SK-N-SH (cell line): Measurements from ENCODE around the gene CUL3. TPM values are rescaled to one million over a fixed set of nuclear protein-coding genes. Genes with fewer than 3 reads are reported as not detected.

Experiments used
- CTCF ChIA-PET: fragments of 300-600, 350-600 bp; formaldehyde crosslinking; extraction: SDS; loops from one replicate; lab custom pipeline; 2021; lab: Yijun Ruan, JAX
- POLR2A ChIA-PET: fragments of 350-600 bp; sonication (Branson Sonifier 250); formaldehyde crosslinking; extraction: SDS; loops from one replicate; lab custom pipeline; 2020; ENCODE audit warnings: antibody characterized with exemption, inconsistent platforms; lab: Yijun Ruan, JAX
- DNase-seq: peaks from one replicate; pipeline ENCODE4 v3.0.0; 2012
- H2AFZ ChIP-seq: fragments of 200-600 bp; sonication (generic); 2 replicates; pipeline ENCODE4 v1.8.1; 2016; ENCODE audit warnings: antibody characterized with exemption, mild to moderate bottlenecking, low read depth
- H3F3A ChIP-seq: fragments of 200-600 bp; sonication (generic); replicated peaks from 2 replicates; pipeline ENCODE3; 2016; ENCODE audit warnings: antibody characterized with exemption, mild to moderate bottlenecking; ENCODE audit not compliant: insufficient read depth
- H3K27ac ChIP-seq, 2 experiments: fragments of 200-500 bp in 1 of 2; fragments of 200-600 bp in 1 of 2; sonication (Bioruptor generic) in 1 of 2; sonication (generic), shearing (Covaris generic) in 1 of 2; 2 replicates each; pipeline versions ENCODE4 v1.5.1 to v1.6.1; 2014 to 2016; ENCODE audit warnings: low read depth in 2 of 2, inconsistent platforms in 1 of 2, low read length in 1 of 2, mild to moderate bottlenecking in 1 of 2, mixed read lengths in 1 of 2
- H3K27me3 ChIP-seq: fragments of 200-600 bp; sonication (generic), shearing (Covaris generic); 2 replicates; pipeline ENCODE4 v1.6.1; 2016; ENCODE audit warnings: mixed run types; ENCODE audit not compliant: insufficient read depth
- H3K36me3 ChIP-seq, 2 experiments: fragments of 200-500 bp in 1 of 2; fragments of 200-600 bp in 1 of 2; sonication (Bioruptor generic) in 1 of 2; sonication (generic) in 1 of 2; replicated peaks in 1 of 2; 2 replicates each; pipeline versions ENCODE3 to v1.5.1; 2014 to 2016; ENCODE audit warnings: low read length in 1 of 2, mild to moderate bottlenecking in 1 of 2; ENCODE audit not compliant: insufficient read depth in 2 of 2, control insufficient read depth in 1 of 2
- H3K4me1 ChIP-seq, 2 experiments: fragments of 200-500 bp in 1 of 2; fragments of 200-600 bp in 1 of 2; sonication (Bioruptor generic) in 1 of 2; sonication (generic), shearing (Covaris generic) in 1 of 2; 2 replicates each; pipeline versions ENCODE4 v1.5.1 to v1.6.1; 2014 to 2016; ENCODE audit warnings: low read depth in 1 of 2, low read length in 1 of 2, mixed run types in 1 of 2; ENCODE audit not compliant: insufficient read depth in 2 of 2, control insufficient read depth in 1 of 2
- H3K4me2 ChIP-seq: fragments of 200-600 bp; sonication (generic), shearing (Covaris generic); 2 replicates; pipeline ENCODE4 v1.6.1; 2017; ENCODE audit warnings: mixed run types
- H3K4me3 ChIP-seq, 2 experiments: fragments of 200-500 bp in 1 of 2; fragments of 200-600 bp in 1 of 2; sonication (Bioruptor generic) in 1 of 2; sonication (generic), shearing (Covaris generic) in 1 of 2; 2 replicates each; pipeline versions ENCODE4 v1.5.1 to v1.8.1; 2014 to 2016; ENCODE audit warnings: low read depth in 2 of 2, inconsistent platforms in 1 of 2, low read length in 1 of 2, mild to moderate bottlenecking in 1 of 2, mixed read lengths in 1 of 2, moderate library complexity in 1 of 2
- H3K79me2 ChIP-seq: fragments of 200-600 bp; sonication (generic); 2 replicates; pipeline ENCODE4 v1.8.1; 2017; ENCODE audit warnings: mild to moderate bottlenecking; ENCODE audit not compliant: insufficient read depth
- H3K9ac ChIP-seq: fragments of 200-600 bp; sonication (generic); 2 replicates; pipeline ENCODE4 v1.6.1; 2017; ENCODE audit warnings: mixed run types
- H3K9me2 ChIP-seq: fragments of 200-600 bp; sonication (generic); 2 replicates; pipeline ENCODE4 v1.6.1; 2017; ENCODE audit warnings: mixed run types
- H3K9me3 ChIP-seq: fragments of 200-600 bp; sonication (generic); 2 replicates; pipeline ENCODE4 v1.6.1; 2017; ENCODE audit warnings: mixed run types, mild to moderate bottlenecking, moderate library complexity
- H4K20me1 ChIP-seq: fragments of 200-600 bp; sonication (generic); 2 replicates; pipeline ENCODE4 v1.6.1; 2017; ENCODE audit warnings: mild to moderate bottlenecking, mixed run types; ENCODE audit not compliant: insufficient read depth
- CTCF ChIP-seq: fragments of 200-600 bp; sonication (generic); IDR thresholded peaks from 2 replicates; pipeline ENCODE4 v1.6.1; 2017; ENCODE audit warnings: antibody characterized with exemption, mild to moderate bottlenecking, moderate library complexity
- FOSL2 ChIP-seq: IDR thresholded peaks from 2 replicates; pipeline ENCODE4 v1.4.0; 2012; ENCODE audit warnings: low read depth, mild to moderate bottlenecking, moderate library complexity, borderline replicate concordance
- FOXJ3 ChIP-seq: sonication (generic); formaldehyde crosslinking; IDR thresholded peaks from 2 replicates; pipeline ENCODE4 v1.5.1; 2020; ENCODE audit warnings: mild to moderate bottlenecking, missing genetic modification reagents
- FOXM1 ChIP-seq: IDR thresholded peaks from 2 replicates; pipeline ENCODE4 v1.4.0; 2012; ENCODE audit warnings: low read depth, mild to moderate bottlenecking
- GABPA ChIP-seq: IDR thresholded peaks from 2 replicates; pipeline ENCODE4 v1.4.0; 2012; ENCODE audit warnings: low read depth, mild to moderate bottlenecking
- IRF3 ChIP-seq: fragments of 150-350 bp; IDR thresholded peaks from 2 replicates; pipeline ENCODE4 v1.6.1; 2016; ENCODE audit warnings: mild to moderate bottlenecking, low read depth, low read length
- MXI1 ChIP-seq: IDR thresholded peaks from 2 replicates; pipeline ENCODE4 v1.6.1; 2012; ENCODE audit warnings: mild to moderate bottlenecking, low read depth, low read length, improper control_type of control experiment
- NFIC ChIP-seq: IDR thresholded peaks from 2 replicates; pipeline ENCODE4 v1.4.0; 2012; ENCODE audit warnings: borderline replicate concordance
- NRF1 ChIP-seq: IDR thresholded peaks from 2 replicates; pipeline ENCODE4 v1.6.1; 2012; ENCODE audit warnings: low read depth, mild to moderate bottlenecking, low read length
- RAD21 ChIP-seq: IDR thresholded peaks from 2 replicates; pipeline ENCODE4 v1.6.1; 2012; ENCODE audit warnings: mild to moderate bottlenecking, low read length
- RXRA ChIP-seq: IDR thresholded peaks from 2 replicates; pipeline ENCODE4 v1.4.0; 2012; ENCODE audit warnings: low read depth, mild to moderate bottlenecking, borderline replicate concordance
- SMC3 ChIP-seq: IDR thresholded peaks from 2 replicates; pipeline ENCODE4 v1.6.1; 2012; ENCODE audit warnings: low read depth, low read length, improper control_type of control experiment
- USF1 ChIP-seq: IDR thresholded peaks from 2 replicates; pipeline ENCODE4 v1.4.0; 2012; ENCODE audit warnings: low read depth, borderline replicate concordance
- YY1 ChIP-seq: IDR thresholded peaks from 2 replicates; pipeline ENCODE4 v1.4.0; 2012; ENCODE audit warnings: low read depth, mild to moderate bottlenecking
- ZBTB33 ChIP-seq: IDR thresholded peaks from 2 replicates; pipeline ENCODE4 v1.4.0; 2012; ENCODE audit warnings: low read depth, borderline replicate concordance
- WGBS: methylation state at CpG from one replicate; pipeline ENCODE4 v1.1.6; 2017; ENCODE audit warnings: low lambda C conversion rate; 5-methylcytosine and 5-hydroxymethylcytosine counted together
- polyA plus RNA-seq, 3 experiments: library from polyadenylated mRNA; depleted of rRNA; stranded (reverse); fragments of >200 nt; gene quantifications; 2 replicates each; pipeline ENCODE4 v1.2.3, GENCODE V29; 2012

The CUL3 gene
- polyA plus RNA-seq, 1 of the 3 experiments (the other 2 are of a cell fraction): 17.3 TPM

GRCh38 chr2:224449212-224450147 lies 135.7 kb downstream of the CUL3 start:
- no peaks in the 10 kb centered on the region for H3K27me3 ChIP-seq
- no peaks in the 10 kb centered on the region for H3F3A ChIP-seq
- no peaks in the 10 kb centered on the region for H3K9me2 ChIP-seq
- POLR2A ChIA-PET: no interaction called here
- H3K4me3 ChIP-seq: no peak overlapping the region
- H2AFZ ChIP-seq: no peak overlapping the region
- no peaks in the 10 kb centered on the region for H3K36me3 ChIP-seq
- H4K20me1 ChIP-seq: no peaks in the 10 kb centered on the region
- H3K27ac ChIP-seq: no peak overlapping the region
- H3K9me3 ChIP-seq: no peaks in the 10 kb centered on the region
- no peaks in the 10 kb centered on the region for H3K4me1 ChIP-seq
- TF ChIP-seq YY1: no peak
- no peak for TF ChIP-seq FOXM1
- TF ChIP-seq USF1: no peak
- no peak for TF ChIP-seq ZBTB33
- TF ChIP-seq FOSL2: no peak
- peak; percentile 44 for TF ChIP-seq SMC3
- peak; percentile 62 for TF ChIP-seq RAD21
- no peak for TF ChIP-seq NFIC
- TF ChIP-seq GABPA: no peak
- no peak for TF ChIP-seq IRF3
- TF ChIP-seq RXRA: no peak
- peak; percentile 68 for TF ChIP-seq CTCF
- TF ChIP-seq NRF1: no peak
- TF ChIP-seq MXI1: no peak
- TF ChIP-seq FOXJ3: no peak
- peak; percentile 44 for DNase-seq
- no peak overlapping the region for H3K9ac ChIP-seq
- H3K79me2 ChIP-seq: no peaks in the 10 kb centered on the region
- H3K4me2 ChIP-seq: no peak overlapping the region
- 53% methylated on average over 4 of the region's 4 CpGs for WGBS
- CTCF ChIA-PET: interaction anchor here (0.6 to 3.2 kb wide), 22 partner anchors 9 to 492 kb away, joined by 3 to 13 read pairs (median 4); partner anchors contain the start of gene MRPL44
